ENCODE results near the gene MRPS7. TPM values are rescaled to one million over a fixed set of nuclear protein-coding genes. Genes with fewer than 3 reads are reported as not detected.

Gene MRPS7
- total RNA-seq, 6 experiments from 2014 or later = 58.2 to 64.7 (median 60.2) TPM

DNA sequence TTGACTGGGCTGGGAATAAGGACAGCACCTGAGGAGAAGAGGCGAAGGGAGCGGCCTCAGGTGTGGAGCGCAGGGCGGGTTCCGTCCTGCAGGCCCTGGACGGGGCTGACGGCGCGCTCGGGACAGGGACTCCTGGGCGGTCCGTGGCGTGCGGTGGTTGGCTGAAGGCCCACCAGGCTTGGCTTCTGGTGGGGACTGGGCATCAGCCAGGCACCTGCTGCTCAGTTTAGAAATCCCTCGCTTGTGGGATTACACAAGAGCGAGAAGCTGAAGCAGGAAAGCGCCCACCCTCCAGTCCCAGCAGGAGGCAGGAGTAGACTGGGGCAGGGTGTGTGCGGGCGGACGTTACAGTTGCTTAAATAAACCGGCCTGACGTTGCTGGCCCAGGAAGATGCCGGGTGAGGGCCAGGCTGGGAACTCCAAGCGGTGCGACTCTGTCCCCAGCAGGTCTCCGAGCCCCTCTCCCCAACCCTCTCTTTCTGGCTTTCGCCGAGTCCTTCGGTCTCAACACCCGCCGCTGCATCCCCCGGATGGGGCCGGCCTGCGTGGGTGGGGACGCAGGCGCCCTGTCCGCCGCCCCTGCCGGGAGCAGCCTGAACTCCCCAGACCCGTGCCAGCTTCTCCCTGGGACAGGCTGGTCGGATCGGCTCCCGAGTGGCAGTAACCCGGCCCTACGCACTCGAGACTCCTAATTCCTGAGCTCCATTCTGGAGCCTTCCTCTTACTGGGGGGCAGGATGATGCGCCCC, 8.7 kb downstream of the MRPS7 start:
- Mint-ChIP-seq H3K9me3 (no peaks in the 10 kb centered on the region), H3K27ac (peak overlapping the region; percentile 62), H3K27me3 (ENCODE audit: insufficient read depth) (no peaks in the 10 kb centered on the region), H3K4me1 (ENCODE audit: low read depth) (peaks cover 40% of the 10 kb centered on the region), H3K36me3 (ENCODE audit: low read depth) (0 out of 2 replicates have a peak, but pooled peaks cover 6% of the 10 kb centered on the region), H3K4me3 (peak overlapping the region; percentile 83)
- DNase-seq = peak; percentile 66
- TF ChIP-seq, protein P1, sequence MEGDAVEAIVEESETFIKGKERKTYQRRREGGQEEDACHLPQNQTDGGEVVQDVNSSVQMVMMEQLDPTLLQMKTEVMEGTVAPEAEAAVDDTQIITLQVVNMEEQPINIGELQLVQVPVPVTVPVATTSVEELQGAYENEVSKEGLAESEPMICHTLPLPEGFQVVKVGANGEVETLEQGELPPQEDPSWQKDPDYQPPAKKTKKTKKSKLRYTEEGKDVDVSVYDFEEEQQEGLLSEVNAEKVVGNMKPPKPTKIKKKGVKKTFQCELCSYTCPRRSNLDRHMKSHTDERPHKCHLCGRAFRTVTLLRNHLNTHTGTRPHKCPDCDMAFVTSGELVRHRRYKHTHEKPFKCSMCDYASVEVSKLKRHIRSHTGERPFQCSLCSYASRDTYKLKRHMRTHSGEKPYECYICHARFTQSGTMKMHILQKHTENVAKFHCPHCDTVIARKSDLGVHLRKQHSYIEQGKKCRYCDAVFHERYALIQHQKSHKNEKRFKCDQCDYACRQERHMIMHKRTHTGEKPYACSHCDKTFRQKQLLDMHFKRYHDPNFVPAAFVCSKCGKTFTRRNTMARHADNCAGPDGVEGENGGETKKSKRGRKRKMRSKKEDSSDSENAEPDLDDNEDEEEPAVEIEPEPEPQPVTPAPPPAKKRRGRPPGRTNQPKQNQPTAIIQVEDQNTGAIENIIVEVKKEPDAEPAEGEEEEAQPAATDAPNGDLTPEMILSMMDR (IDR thresholded peaks at IDR 0.05) = peak; percentile 66

GRCh38 chr17:75270966-75271232, 9.2 kb downstream of the MRPS7 start, which contains the start of gene MIF4GD:
Gene MIF4GD (minus strand): TSS chr17:75271231. CDS start chr17:75270195, 1,036 bp downstream.
- DNase-seq = no peak
- H3K36me3 Mint-ChIP-seq (ENCODE audit: low read depth) = 0 out of 2 replicates have a peak, but pooled peaks cover 6% of the 10 kb centered on the region
- H3K27ac Mint-ChIP-seq = peak within 1 kb of the TSS; percentile 62
- TF ChIP-seq, protein P1 (IDR thresholded peaks at IDR 0.05) = no peak
- peak within 1 kb of the TSS; percentile 83 for H3K4me3 Mint-ChIP-seq
- no peaks in the 10 kb centered on the region for H3K9me3 Mint-ChIP-seq
- no peaks in the 10 kb centered on the region for H3K27me3 Mint-ChIP-seq (ENCODE audit: insufficient read depth)
- peaks cover 40% of the 10 kb centered on the region for H3K4me1 Mint-ChIP-seq (ENCODE audit: low read depth)

GRCh38 chr17:75271233-75271954, 9.7 kb downstream of the MRPS7 start:
- Mint-ChIP-seq H3K4me3 (peak overlapping the region; percentile 75), H3K27me3 (ENCODE audit: insufficient read depth) (no peaks in the 10 kb centered on the region), H3K27ac (peak overlapping the region; percentile 38), H3K9me3 (no peaks in the 10 kb centered on the region), H3K36me3 (ENCODE audit: low read depth) (0 out of 2 replicates have a peak, but pooled peaks cover 2% of the 10 kb centered on the region), H3K4me1 (ENCODE audit: low read depth) (peaks cover 40% of the 10 kb centered on the region)
- TF ChIP-seq, protein P1 (IDR thresholded peaks at IDR 0.05) = peak; percentile 77
- DNase-seq = peak; percentile 36

DNA sequence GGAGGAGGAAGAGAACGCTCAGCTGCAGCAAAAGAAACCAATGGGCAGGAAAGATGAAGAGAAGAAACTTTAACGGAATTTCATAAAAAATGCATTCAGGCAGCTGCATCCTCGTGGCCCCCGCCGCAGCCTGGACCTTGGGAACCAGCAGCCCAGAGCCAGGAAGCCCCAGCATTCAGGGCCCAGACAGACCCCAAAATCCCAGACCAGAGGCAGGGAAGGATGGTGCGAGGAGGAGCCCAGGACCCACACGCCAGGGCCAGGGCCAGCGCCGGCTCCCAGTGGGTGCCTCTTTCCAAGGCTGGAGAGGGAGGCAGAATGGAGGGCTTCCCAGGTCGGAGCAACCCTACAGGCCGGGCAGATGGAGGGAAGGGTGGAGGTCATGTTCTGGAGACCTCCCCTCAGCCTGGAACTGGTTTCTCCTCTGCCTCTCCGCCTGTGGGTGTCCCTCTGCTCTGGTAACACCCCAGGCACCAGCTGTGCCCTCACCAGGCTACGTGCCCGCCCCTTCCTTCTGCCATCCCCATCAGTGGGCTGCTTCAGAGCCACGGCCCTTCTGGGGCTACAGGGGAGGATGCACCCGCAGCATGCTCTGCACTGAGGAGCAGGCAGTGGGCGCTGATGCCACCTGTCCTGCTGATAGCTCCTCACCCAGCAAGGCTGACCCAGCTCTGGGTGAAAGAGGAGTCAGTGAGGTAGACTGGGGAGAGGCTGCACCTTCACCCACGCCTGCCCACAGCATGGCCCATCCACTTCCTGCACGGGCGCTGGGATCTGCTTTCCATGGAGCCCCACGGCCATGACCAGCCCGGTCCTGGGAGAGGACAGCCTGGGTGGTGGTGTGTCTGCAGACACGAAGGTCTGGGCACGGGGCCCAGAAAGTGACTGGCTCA, 10.5 kb downstream of the MRPS7 start:
- peak; percentile 68 for DNase-seq
- Mint-ChIP-seq H3K4me1 (ENCODE audit: low read depth) (peaks cover 42% of the 10 kb centered on the region), H3K27ac (peak overlapping the region; percentile 38), H3K4me3 (peak overlapping the region; percentile 75), H3K9me3 (no peaks in the 10 kb centered on the region), H3K36me3 (ENCODE audit: low read depth) (no peaks in the 10 kb centered on the region), H3K27me3 (ENCODE audit: insufficient read depth) (no peaks in the 10 kb centered on the region)
- TF ChIP-seq, protein P1 (IDR thresholded peaks at IDR 0.05) = peak; percentile 15; the same call in 1 of the 2 replicates

DNA sequence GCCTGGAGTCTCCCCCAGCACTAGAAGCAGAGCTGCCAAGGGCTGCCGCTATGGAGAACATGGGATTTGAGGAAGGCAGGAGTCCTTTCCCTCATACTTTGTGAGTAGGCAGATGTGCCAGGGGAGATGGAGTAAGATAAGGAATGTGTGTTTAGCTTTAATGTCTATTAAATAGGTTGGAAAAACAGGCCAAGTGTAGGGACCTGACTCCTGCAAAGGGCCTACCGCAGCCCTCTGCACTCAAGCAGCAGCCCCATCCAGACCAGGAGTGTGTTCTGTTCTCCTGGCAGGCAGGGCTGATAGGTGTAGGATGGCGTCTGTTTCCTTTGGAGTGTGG, 11.1 kb downstream of the MRPS7 start:
- no peaks in the 10 kb centered on the region for H3K9me3 Mint-ChIP-seq
- no peak for DNase-seq
- H3K27me3 Mint-ChIP-seq (ENCODE audit: insufficient read depth) = no peaks in the 10 kb centered on the region
- peak overlapping the region; percentile 25; the same call in 1 of the 2 replicates for H3K27ac Mint-ChIP-seq
- H3K4me3 Mint-ChIP-seq = peak overlapping the region; percentile 5
- TF ChIP-seq, protein P1 (IDR thresholded peaks at IDR 0.05) = no peak
- peaks cover 48% of the 10 kb centered on the region for H3K4me1 Mint-ChIP-seq (ENCODE audit: low read depth)
- H3K36me3 Mint-ChIP-seq (ENCODE audit: low read depth) = no peaks in the 10 kb centered on the region

Measured in HFFc6 (cell line).